ENCODE results near the gene DSTYK. TPM values are rescaled to one million over a fixed set of nuclear protein-coding genes. Genes with fewer than 3 reads are reported as not detected.

The DSTYK gene, protein sequence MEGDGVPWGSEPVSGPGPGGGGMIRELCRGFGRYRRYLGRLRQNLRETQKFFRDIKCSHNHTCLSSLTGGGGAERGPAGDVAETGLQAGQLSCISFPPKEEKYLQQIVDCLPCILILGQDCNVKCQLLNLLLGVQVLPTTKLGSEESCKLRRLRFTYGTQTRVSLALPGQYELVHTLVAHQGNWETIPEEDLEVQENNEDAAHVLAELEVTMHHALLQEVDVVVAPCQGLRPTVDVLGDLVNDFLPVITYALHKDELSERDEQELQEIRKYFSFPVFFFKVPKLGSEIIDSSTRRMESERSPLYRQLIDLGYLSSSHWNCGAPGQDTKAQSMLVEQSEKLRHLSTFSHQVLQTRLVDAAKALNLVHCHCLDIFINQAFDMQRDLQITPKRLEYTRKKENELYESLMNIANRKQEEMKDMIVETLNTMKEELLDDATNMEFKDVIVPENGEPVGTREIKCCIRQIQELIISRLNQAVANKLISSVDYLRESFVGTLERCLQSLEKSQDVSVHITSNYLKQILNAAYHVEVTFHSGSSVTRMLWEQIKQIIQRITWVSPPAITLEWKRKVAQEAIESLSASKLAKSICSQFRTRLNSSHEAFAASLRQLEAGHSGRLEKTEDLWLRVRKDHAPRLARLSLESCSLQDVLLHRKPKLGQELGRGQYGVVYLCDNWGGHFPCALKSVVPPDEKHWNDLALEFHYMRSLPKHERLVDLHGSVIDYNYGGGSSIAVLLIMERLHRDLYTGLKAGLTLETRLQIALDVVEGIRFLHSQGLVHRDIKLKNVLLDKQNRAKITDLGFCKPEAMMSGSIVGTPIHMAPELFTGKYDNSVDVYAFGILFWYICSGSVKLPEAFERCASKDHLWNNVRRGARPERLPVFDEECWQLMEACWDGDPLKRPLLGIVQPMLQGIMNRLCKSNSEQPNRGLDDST
- total RNA-seq, result 12.7 TPM
- long read RNA-seq, full-length matches to known transcripts, result 15 of 30 reads
- long read RNA-seq, partial matches to known transcripts, result 4 of 30 reads
- long read RNA-seq, other reads (novel, unspliced or antisense), result 11 of 30 reads

DNA sequence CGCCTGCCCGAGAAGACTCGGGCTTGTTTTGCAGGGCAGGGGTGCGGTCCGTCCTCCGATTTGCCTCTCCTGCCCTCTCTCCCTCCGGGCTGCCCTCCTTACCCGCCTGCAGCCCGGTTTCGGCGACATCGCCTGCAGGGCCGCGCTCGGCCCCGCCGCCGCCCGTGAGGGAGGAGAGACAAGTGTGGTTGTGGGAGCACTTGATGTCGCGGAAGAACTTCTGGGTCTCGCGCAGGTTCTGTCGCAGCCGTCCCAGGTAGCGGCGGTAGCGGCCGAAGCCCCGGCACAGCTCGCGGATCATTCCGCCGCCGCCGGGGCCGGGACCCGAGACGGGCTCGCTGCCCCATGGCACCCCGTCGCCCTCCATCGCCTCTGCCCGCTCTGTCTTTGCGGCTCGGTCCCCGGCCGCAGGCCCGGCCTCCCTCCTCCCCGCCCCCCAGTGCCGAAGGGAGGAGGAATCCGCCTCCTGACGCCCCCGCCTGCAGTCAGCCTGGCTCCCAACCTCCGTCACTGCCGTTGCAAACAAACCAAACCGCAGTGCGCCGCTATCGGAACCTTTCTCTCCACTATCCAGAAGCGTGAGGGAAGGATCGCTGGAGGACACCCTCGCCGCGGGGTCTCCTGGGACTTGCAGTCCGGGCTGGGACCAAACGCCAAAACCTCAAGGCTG lies at the start of gene DSTYK:
TSS of gene DSTYK (minus strand) at position 534 of the 670 bp plus-strand sequence. CDS start at position 367, 167 bp downstream.
- no peaks in the 10 kb centered on the region for H3K9me3 ChIP-seq
- peak; percentile 95 for DNase-seq
- no peaks in the 10 kb centered on the region for H3K27me3 ChIP-seq
- H3K27ac ChIP-seq, result peak within 1 kb of the TSS; percentile 93
- peak within 1 kb of the TSS; percentile 90 for H3K4me3 ChIP-seq
- TF ChIP-seq, protein P1, sequence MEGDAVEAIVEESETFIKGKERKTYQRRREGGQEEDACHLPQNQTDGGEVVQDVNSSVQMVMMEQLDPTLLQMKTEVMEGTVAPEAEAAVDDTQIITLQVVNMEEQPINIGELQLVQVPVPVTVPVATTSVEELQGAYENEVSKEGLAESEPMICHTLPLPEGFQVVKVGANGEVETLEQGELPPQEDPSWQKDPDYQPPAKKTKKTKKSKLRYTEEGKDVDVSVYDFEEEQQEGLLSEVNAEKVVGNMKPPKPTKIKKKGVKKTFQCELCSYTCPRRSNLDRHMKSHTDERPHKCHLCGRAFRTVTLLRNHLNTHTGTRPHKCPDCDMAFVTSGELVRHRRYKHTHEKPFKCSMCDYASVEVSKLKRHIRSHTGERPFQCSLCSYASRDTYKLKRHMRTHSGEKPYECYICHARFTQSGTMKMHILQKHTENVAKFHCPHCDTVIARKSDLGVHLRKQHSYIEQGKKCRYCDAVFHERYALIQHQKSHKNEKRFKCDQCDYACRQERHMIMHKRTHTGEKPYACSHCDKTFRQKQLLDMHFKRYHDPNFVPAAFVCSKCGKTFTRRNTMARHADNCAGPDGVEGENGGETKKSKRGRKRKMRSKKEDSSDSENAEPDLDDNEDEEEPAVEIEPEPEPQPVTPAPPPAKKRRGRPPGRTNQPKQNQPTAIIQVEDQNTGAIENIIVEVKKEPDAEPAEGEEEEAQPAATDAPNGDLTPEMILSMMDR (IDR thresholded peaks at IDR 0.05), result peak; percentile 5
- ATAC-seq, result peak; percentile 97
- H3K4me1 ChIP-seq, result peaks cover 13% of the 10 kb centered on the region
- H3K36me3 ChIP-seq, result no peaks in the 10 kb centered on the region
- intact Hi-C loops (cut with DNase I), result no loop called here

DNA sequence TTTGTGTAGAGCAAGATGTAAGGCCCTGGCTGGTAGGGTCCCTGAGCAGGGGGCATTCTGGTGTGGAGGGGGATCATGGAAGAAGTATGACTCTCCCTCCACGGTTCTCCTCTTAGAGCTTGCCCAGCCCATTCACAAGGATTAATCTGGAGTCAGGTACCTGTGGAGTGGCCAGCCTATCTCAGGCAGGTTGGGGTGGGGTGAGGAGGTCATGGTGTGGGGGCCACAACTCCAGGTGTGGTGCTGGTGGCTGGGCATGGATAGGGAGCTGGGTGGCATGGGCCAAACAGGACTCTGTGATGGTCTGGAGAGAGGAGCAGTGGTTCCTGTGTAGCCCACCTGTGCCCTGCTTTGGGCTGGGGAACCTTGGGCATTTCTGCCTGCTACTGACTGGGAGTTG lies 48.5 kb upstream of the DSTYK start:
- peak overlapping the region; percentile 8 for H3K27ac ChIP-seq
- DNase-seq (no peak), ATAC-seq (no peak)
- no peak overlapping the region for H3K4me3 ChIP-seq
- TF ChIP-seq, protein P1 (IDR thresholded peaks at IDR 0.05), result no peak
- no peaks in the 10 kb centered on the region for H3K27me3 ChIP-seq
- peaks cover 25% of the 10 kb centered on the region for H3K4me1 ChIP-seq
- no peaks in the 10 kb centered on the region for H3K36me3 ChIP-seq
- H3K9me3 ChIP-seq, result no peaks in the 10 kb centered on the region
- intact Hi-C loops (cut with DNase I), result loop anchor here (10.0 kb wide), 1 partner anchor 125 kb away; no protein-coding TSS in a partner anchor

DNA sequence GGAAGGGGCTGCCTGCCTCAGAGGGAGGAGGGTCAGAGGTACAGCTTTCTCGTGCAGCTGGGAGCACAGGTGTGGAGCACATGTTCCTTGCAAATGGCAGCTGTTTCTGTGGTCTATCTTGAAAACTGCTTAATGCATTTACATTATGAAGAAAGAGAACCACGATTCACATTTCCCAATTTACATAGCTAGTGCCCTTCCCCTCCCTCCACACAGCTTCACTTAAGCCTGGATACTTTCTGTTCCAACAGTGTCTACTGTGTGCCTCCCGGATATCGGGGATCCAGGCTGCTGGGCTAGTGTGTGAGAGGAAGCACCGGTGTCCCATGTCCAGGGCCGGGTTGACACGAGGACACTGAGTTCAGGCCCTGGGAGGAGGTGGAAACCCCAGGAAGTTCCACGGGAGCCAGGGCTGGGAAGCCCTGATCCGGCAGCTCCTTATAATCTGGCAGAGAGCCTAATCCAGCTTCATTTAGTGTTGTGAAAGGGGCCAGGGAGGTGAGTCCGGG lies 47.9 kb upstream of the DSTYK start:
- peaks cover 25% of the 10 kb centered on the region for H3K4me1 ChIP-seq
- intact Hi-C loops (cut with DNase I), result loop anchor here (10.0 kb wide), 1 partner anchor 125 kb away; no protein-coding TSS in a partner anchor
- no peak for DNase-seq

DNA sequence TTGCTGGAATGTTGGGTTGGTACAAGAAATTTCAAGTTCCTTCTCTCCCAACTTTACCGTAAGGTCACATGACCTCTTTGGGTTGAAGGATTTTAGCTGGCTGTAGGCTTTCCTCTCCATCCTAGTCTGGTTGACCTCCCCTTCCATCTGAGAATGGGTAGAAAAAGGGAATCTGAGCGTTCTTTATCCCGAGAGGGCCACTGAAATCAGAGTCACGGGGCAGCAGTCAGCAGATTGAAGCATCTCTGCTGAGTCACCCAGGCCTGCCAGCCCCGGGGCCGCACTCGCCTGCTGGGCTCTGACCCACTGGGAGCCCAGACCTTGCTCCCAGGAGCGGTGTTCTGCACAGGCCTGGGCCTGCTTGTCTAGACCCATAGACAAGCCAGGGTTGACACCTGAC lies 47.2 kb upstream of the DSTYK start:
- no peak overlapping the region for H3K4me3 ChIP-seq
- no peak for ATAC-seq
- peaks cover 25% of the 10 kb centered on the region for H3K4me1 ChIP-seq
- intact Hi-C loops (cut with DNase I), result loop anchor here (10.0 kb wide), 1 partner anchor 124 kb away; no protein-coding TSS in a partner anchor
- no peaks in the 10 kb centered on the region for H3K27me3 ChIP-seq
- TF ChIP-seq, protein P1 (IDR thresholded peaks at IDR 0.05), result no peak
- H3K36me3 ChIP-seq, result no peaks in the 10 kb centered on the region
- no peak for DNase-seq
- peak overlapping the region; percentile 8 for H3K27ac ChIP-seq
- no peaks in the 10 kb centered on the region for H3K9me3 ChIP-seq

More for the DNA sequence above, 47.9 kb upstream of the DSTYK start:
- Histone ChIP-seq H3K27ac (peak overlapping the region; percentile 8), H3K27me3 (no peaks in the 10 kb centered on the region), H3K36me3 (no peaks in the 10 kb centered on the region), H3K4me3 (no peak overlapping the region), H3K9me3 (no peaks in the 10 kb centered on the region)
- ATAC-seq, result peak; percentile 57
- TF ChIP-seq, protein P1 (IDR thresholded peaks at IDR 0.05), result no peak

DNA sequence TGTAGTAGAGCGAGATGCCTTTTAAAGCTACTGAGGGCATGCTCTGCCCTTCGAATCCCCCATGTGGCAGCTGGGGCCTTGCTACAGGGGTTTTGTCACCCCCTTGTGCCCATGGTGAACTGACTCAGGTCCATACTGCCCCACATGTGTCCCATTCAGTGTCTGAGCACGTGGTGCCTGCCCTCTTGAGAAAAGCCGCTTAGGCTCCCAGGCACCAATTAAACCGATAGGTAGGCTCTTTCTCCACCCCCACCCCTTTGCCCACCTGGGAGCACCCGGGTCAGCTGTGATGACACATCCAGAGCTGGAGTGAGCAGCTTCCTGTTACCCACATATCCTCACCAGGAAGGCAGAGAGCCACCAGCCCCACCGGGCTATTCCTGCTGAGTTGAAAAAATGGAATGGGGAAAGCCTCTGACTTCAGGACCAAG lies 46.8 kb upstream of the DSTYK start:
- TF ChIP-seq, protein P1 (IDR thresholded peaks at IDR 0.05), result no peak
- H3K27me3 ChIP-seq, result no peaks in the 10 kb centered on the region
- H3K4me1 ChIP-seq, result peaks cover 25% of the 10 kb centered on the region
- ATAC-seq, result no peak
- no peaks in the 10 kb centered on the region for H3K36me3 ChIP-seq
- H3K9me3 ChIP-seq, result no peaks in the 10 kb centered on the region
- H3K4me3 ChIP-seq, result no peak overlapping the region
- no peak for DNase-seq
- no peak overlapping the region for H3K27ac ChIP-seq
- intact Hi-C loops (cut with DNase I), result loop anchor here (10.0 kb wide), 1 partner anchor 123 kb away; no protein-coding TSS in a partner anchor

Data from upper lobe of right lung (tissue), 1 donor.